ENCODE results near the gene MAGEF1. TPM values are rescaled to one million over a fixed set of nuclear protein-coding genes. Genes with fewer than 3 reads are reported as not detected.

Gene MAGEF1
- total RNA-seq, 1 donor from 2014 or later: 26.2 TPM

- no peak for DNase-seq (ENCODE audit: low read depth)
- H3K4me2 ChIP-seq (ENCODE audit: low read length): no peak overlapping the region
Observed at GRCh38 chr3:184713521-184713920, 1.7 kb upstream of the MAGEF1 start.

GRCh38 chr3:184713040-184713355, 1.1 kb upstream of the MAGEF1 start:
- DNase-seq (ENCODE audit: low read depth) (no peak), FAIRE-seq (no peak)
- Mint-ChIP-seq H3K9me3 (ENCODE audit: unreplicated experiment) (peaks cover 3% of the 10 kb centered on the region), H3K4me1 (ENCODE audit: low read depth, unreplicated experiment) (peaks cover 28% of the 10 kb centered on the region), H3K36me3 (ENCODE audit: low read depth, unreplicated experiment) (peaks cover 4% of the 10 kb centered on the region), H3K27me3 (ENCODE audit: low read depth, unreplicated experiment) (no peaks in the 10 kb centered on the region), H3K27ac (ENCODE audit: unreplicated experiment) (no peak overlapping the region), H3K4me3 (ENCODE audit: unreplicated experiment) (peak overlapping the region; percentile 98)
- Histone ChIP-seq H3K9me3 (ENCODE audit: insufficient read depth, low read depth, low read length) (no peaks in the 10 kb centered on the region), H3K4me3 (ENCODE audit: insufficient read depth, low read depth, low read length) (no peak overlapping the region), H3K27me3 (ENCODE audit: insufficient read depth, low read length) (no peaks in the 10 kb centered on the region), H3K9ac (ENCODE audit: low read length) (no peak overlapping the region), H3K36me3 (ENCODE audit: insufficient read depth, low read length) (no peaks in the 10 kb centered on the region), H3K27ac (ENCODE audit: low read depth, low read length) (no peak overlapping the region), H3K4me2 (ENCODE audit: low read length) (peak overlapping the region; percentile 99), H4K20me1 (ENCODE audit: insufficient read depth, low read length) (peaks cover 15% of the 10 kb centered on the region), H3K79me2 (ENCODE audit: insufficient read depth, low read length) (peaks cover 25% of the 10 kb centered on the region), H3K4me1 (ENCODE audit: insufficient read depth, low read length) (peaks cover 28% of the 10 kb centered on the region), H2AFZ (ENCODE audit: low read depth, low read length) (no peak overlapping the region)
- TF ChIP-seq EZH2 (IDR thresholded peaks at IDR 0.05; ENCODE audit: insufficient read depth, low read length) (no peak), CTCF (IDR thresholded peaks at IDR 0.05; ENCODE audit: insufficient read depth, low read depth, low read length) (no peak)

More at GRCh38 chr3:184713521-184713920, 1.7 kb upstream of the MAGEF1 start:
- peaks cover 25% of the 10 kb centered on the region for H3K79me2 ChIP-seq (ENCODE audit: insufficient read depth, low read length)
- H3K9ac ChIP-seq (ENCODE audit: low read length): no peak overlapping the region
- H3K4me1 ChIP-seq (ENCODE audit: insufficient read depth, low read length): peaks cover 28% of the 10 kb centered on the region
- TF ChIP-seq EZH2 (IDR thresholded peaks at IDR 0.05; ENCODE audit: insufficient read depth, low read length): no peak
- no peak for TF ChIP-seq CTCF (IDR thresholded peaks at IDR 0.05; ENCODE audit: insufficient read depth, low read depth, low read length)
- H3K27me3 ChIP-seq (ENCODE audit: insufficient read depth, low read length): no peaks in the 10 kb centered on the region
- no peak overlapping the region for H3K27ac ChIP-seq (ENCODE audit: low read depth, low read length)
- peaks cover 33% of the 10 kb centered on the region for H3K4me1 Mint-ChIP-seq (ENCODE audit: low read depth, unreplicated experiment)
- no peaks in the 10 kb centered on the region for H3K9me3 ChIP-seq (ENCODE audit: insufficient read depth, low read depth, low read length)
- H4K20me1 ChIP-seq (ENCODE audit: insufficient read depth, low read length): peaks cover 15% of the 10 kb centered on the region
- H3K36me3 Mint-ChIP-seq (ENCODE audit: low read depth, unreplicated experiment): no peaks in the 10 kb centered on the region
- peaks cover 3% of the 10 kb centered on the region for H3K9me3 Mint-ChIP-seq (ENCODE audit: unreplicated experiment)
- H3K27me3 Mint-ChIP-seq (ENCODE audit: low read depth, unreplicated experiment): no peaks in the 10 kb centered on the region
- no peak for FAIRE-seq
- no peak overlapping the region for H3K4me3 Mint-ChIP-seq (ENCODE audit: unreplicated experiment)
- no peak overlapping the region for H3K27ac Mint-ChIP-seq (ENCODE audit: unreplicated experiment)
- H2AFZ ChIP-seq (ENCODE audit: low read depth, low read length): no peak overlapping the region
- no peak overlapping the region for H3K4me3 ChIP-seq (ENCODE audit: insufficient read depth, low read depth, low read length)
- no peaks in the 10 kb centered on the region for H3K36me3 ChIP-seq (ENCODE audit: insufficient read depth, low read length)

- peak overlapping the region; percentile 99 for H3K4me2 ChIP-seq (ENCODE audit: low read length)
- H3K27me3 ChIP-seq (ENCODE audit: insufficient read depth, low read length): no peaks in the 10 kb centered on the region
- TF ChIP-seq CTCF (IDR thresholded peaks at IDR 0.05; ENCODE audit: insufficient read depth, low read depth, low read length) (no peak), EZH2 (IDR thresholded peaks at IDR 0.05; ENCODE audit: insufficient read depth, low read length) (no peak)
- peak; percentile 90 for DNase-seq (ENCODE audit: low read depth)
- peak overlapping the region; percentile 98 for H3K4me3 Mint-ChIP-seq (ENCODE audit: unreplicated experiment)
- no peaks in the 10 kb centered on the region for H3K9me3 ChIP-seq (ENCODE audit: insufficient read depth, low read depth, low read length)
- H3K27me3 Mint-ChIP-seq (ENCODE audit: low read depth, unreplicated experiment): no peaks in the 10 kb centered on the region
- peak overlapping the region; percentile 92 for H3K9ac ChIP-seq (ENCODE audit: low read length)
- peak overlapping the region; percentile 95 for H2AFZ ChIP-seq (ENCODE audit: low read depth, low read length)
- FAIRE-seq: no peak
- H3K27ac Mint-ChIP-seq (ENCODE audit: unreplicated experiment): peak overlapping the region; percentile 64
- no peaks in the 10 kb centered on the region for H3K36me3 ChIP-seq (ENCODE audit: insufficient read depth, low read length)
- no peak overlapping the region for H3K27ac ChIP-seq (ENCODE audit: low read depth, low read length)
- peak overlapping the region; percentile 92 for H3K4me3 ChIP-seq (ENCODE audit: insufficient read depth, low read depth, low read length)
- H4K20me1 ChIP-seq (ENCODE audit: insufficient read depth, low read length): peaks cover 15% of the 10 kb centered on the region
- peaks cover 7% of the 10 kb centered on the region for H3K36me3 Mint-ChIP-seq (ENCODE audit: low read depth, unreplicated experiment)
- peaks cover 3% of the 10 kb centered on the region for H3K9me3 Mint-ChIP-seq (ENCODE audit: unreplicated experiment)
- H3K79me2 ChIP-seq (ENCODE audit: insufficient read depth, low read length): peaks cover 25% of the 10 kb centered on the region
- H3K4me1 ChIP-seq (ENCODE audit: insufficient read depth, low read length): peaks cover 24% of the 10 kb centered on the region
- peaks cover 22% of the 10 kb centered on the region for H3K4me1 Mint-ChIP-seq (ENCODE audit: low read depth, unreplicated experiment)
Observed at GRCh38 chr3:184712248-184713039, 580 bp upstream of the MAGEF1 start.

All from astrocyte (in vitro differentiated cells and primary cell).